GM21367 (cell line): ENCODE results near the gene NHS.

Experiments used
- ATAC-seq: cut with Tn5 transposase; IDR thresholded peaks from one replicate; pipeline ENCODE4 v1.9.1; 2021; ENCODE audit not compliant: unreplicated experiment

NHS gene

GRCh38 chrX:17581641-17582040, 206.6 kb downstream of the NHS start:
- ATAC-seq = no peak

- ATAC-seq = no peak
These were observed 209.3 kb downstream of the NHS start for GRCh38 chrX:17584248-17584681.

- ATAC-seq = no peak
These were observed 210.0 kb downstream of the NHS start for GRCh38 chrX:17585006-17585405.

DNA sequence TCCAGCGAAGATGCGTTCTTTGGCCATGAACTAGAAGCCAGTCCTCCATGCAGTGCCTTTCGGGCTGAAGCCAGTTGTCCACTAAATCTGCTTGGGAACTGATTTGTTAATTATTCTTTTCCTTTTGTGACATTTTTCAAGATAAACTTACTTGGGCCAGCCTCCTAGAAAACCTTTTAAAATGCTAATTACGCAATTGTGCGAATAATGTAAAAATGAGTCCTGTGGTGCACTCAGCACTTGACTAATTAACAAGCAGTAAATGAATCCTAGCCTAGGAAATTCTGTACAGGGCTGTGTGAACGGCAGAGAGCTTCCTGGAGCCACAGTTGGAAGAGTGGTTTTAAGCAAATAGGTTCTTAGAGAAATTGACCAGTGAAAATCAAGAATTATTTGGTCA, 212.4 kb downstream of the NHS start:
- ATAC-seq = no peak

DNA sequence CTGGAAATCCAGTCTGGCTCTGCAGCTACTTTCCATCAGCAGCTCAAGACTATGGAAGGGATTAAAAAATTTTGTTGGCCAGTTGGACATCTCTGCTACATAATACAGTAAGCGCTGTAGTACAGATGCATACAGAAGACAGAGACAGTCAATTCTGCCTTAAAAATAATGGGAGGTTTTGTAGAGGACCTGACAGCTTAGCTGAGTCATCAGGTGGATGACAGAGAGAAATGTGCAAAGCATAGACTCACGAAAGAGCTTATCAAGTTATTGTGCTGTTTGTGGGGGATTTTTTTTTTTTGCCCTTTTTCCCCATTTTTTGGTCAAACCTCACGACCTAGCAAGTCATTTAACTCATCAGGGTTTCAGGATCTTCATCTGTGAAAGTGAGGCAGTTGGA, 213.3 kb downstream of the NHS start:
- no peak for ATAC-seq

GRCh38 chrX:17590892-17591740, 216.1 kb downstream of the NHS start:
- ATAC-seq = no peak

DNA sequence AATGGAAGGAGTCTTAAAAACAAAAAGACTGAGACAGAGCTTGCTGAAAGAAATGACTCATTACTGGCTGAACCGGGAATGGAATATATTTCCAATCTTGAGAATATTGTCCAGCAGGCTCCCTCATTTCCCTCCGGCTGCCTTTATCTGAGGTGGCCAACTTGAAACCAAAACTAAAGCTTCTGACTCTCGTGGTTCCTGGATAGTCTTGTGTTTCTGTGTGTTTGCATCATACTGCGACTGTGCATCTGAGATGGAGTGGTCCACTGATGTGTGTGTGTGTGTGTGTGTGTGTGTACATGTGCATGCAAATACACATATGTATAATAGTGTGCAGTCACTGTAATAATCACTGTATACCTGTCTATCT, 216.7 kb downstream of the NHS start:
- no peak for ATAC-seq

- ATAC-seq = no peak
These were observed 217.1 kb downstream of the NHS start for GRCh38 chrX:17592117-17592516.

DNA sequence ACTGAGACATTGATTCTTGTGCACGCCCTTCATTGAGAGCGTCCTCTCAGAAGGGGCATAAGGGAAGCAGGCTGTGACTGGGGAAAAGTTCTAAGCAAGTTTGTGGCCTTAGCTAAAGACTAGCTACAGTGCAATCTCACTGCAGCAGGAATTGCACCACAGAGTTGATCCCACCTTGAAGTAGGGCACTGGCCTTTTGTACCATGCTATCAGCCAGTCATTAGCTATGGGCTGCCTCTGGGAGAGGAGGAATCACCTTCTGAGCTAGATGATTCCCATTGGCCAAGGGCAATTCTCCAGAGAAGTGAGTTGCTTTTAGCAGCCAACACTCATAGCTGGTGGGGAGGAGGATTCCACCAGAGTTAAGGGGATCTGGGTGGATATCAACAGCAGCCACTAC, 219.7 kb downstream of the NHS start:
- ATAC-seq = no peak

- ATAC-seq = no peak
These were observed 220.5 kb downstream of the NHS start for GRCh38 chrX:17595456-17596035.

DNA sequence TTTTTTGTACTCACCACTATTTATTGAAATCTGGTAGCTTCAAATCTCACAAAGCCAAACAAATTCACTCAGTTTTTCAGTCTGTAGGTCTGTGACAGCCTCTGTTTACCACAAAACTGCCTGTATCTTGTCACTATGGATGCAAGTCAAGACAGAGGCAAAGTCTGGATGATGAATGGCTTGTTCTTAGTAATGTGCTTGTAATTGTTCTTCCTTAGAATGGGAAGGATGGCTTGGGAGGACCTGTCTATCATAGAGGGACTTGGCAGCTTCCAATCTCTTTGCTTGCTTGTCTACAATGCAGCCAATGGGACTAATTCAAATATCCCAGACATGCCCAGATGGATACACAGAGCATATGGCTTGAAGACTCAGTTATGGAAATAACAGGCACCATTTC, 221.1 kb downstream of the NHS start:
- no peak for ATAC-seq

- no peak for ATAC-seq
These were observed 221.7 kb downstream of the NHS start for GRCh38 chrX:17596546-17597205.

- no peak for ATAC-seq
These were observed 222.3 kb downstream of the NHS start for GRCh38 chrX:17597327-17597726.

DNA sequence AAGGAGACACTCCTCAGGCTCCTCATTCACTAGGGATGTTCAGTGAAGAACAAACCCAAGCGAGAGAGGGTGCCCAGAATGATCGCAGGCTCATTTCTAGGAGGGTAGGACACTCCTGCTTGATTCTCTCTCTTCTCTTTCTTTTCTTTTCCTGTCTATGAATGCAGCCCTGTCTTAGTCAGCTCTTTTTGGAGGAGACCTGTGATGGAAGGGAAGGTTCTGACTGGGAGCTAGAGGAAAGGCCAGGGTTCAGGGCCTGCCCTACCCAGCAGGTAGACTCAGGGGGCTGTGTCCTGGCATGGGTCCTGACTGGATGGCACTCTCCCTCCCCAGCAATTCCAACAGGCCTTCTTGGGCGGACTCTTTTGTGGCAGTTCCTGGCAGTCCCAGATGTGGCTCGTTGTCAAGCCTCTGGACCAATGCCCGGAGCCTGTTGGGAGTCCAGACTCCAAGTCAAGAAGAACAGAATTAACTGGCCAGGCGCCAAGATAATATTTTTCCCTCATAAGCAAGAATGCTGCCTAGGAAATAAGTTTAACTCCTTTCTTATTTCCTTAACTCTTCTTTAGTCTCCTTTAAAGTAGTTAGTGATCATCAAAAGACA, 222.9 kb downstream of the NHS start:
- ATAC-seq = no peak

DNA sequence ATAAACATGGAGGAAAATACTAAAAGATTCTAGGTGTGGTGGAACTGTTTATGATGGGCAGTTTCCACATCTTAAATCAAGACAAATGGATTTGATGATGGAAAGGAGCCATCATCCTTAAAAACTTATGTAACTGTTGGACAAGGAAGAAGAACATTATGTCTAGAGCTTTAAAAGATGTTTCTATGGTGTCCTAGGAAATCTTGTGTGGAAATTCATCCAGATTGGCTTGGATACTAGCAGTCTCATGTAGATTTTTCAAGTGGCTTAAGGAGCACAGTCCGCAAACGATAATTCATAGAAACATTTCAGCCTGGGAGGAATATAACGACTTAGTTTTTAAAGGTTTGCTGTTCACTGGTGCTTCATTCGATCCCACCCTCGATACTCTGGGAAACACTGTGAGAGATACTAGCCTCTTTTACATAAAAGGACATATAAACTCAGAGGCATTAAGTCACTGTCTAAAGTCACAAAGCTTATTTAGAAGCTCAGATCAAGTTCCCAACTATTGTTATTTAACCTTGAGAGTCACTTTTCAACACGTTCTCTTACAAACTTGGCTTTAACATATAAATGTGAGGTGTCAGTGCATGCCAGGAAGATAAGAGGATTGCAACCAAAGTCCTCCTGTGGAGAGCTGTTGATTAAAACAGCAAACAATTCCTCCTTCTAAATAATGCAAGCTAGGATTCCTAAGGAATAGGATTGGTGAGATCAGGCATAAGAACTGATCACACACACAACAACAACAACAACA, 226.6 kb downstream of the NHS start:
- no peak for ATAC-seq

DNA sequence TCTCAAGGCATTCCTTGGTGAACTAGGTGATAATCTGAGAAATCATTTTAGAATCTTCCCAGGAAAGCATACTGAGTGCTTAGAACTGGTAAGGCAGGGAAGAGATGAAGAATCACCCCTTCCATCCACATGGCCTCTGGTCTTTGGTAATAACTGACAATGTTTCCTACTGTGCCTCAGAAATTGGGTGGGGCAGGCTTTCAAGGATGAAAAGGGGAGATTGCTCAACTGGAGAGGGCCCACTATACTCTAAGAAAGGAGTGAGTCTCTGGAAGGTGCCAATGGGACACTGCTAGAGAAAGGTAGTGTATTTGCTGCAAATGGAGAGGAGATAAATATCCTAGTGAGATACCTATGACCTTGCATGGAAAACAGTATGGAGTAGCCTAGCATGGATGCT, 227.2 kb downstream of the NHS start:
- ATAC-seq = no peak

DNA sequence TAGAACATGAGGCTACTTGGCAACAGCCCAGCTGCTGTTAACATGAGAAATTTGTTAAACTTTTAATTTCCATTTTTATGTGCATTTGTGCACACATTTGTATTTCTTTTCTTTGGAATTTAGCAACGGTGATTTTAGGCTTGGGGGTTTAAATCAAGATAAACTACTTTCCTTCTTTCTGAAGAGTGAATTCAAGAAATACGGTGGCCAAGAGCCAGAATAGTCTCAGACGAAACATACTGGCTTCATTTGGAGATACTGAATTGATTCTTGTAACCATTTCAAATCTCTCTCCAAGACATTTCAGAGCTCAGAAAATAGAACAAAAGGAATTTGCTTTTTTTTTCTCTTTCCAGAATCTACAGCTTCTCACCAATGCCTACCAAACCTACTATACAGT, 228.2 kb downstream of the NHS start:
- ATAC-seq = no peak

DNA sequence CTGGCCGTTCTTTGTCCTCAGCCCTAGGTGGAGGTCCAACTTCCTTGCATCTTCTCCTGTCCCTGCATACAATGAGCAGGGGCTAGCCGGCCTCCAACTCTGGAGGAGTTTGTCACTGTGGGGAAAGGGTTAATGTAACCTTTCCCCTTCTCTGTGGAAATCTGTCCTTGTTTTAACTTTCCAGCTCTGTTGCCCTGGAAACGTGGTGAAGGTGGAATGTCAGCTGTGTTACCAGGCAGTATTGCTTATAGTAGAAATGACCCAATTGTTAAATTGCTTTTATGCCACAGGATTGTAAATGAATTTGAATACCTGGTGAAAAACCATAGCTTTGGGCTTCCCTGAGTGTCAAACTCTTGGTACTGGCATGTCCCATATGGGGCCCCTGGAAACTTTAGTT, 230.7 kb downstream of the NHS start:
- ATAC-seq = no peak

GRCh38 chrX:17606231-17606630, 231.2 kb downstream of the NHS start:
- ATAC-seq = no peak

DNA sequence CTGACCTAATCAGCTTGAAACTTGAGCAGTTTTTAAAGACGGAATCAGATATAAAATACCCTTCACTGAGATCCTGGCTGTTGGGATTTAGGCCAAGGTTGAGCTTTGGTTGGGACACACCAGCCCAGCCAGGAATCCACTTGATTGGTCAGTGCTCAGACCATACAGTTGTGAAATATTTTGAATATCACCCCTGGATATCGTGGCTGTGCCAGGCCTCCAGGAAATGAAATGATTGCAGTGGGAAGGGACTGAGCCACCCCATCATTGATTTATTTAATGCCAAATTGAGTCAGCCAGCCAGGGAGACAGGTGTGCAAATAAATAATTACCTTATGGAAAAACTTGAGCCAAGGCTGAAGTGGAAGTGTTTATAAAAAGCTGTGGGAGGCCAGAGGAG, 233.9 kb downstream of the NHS start:
- no peak for ATAC-seq

DNA sequence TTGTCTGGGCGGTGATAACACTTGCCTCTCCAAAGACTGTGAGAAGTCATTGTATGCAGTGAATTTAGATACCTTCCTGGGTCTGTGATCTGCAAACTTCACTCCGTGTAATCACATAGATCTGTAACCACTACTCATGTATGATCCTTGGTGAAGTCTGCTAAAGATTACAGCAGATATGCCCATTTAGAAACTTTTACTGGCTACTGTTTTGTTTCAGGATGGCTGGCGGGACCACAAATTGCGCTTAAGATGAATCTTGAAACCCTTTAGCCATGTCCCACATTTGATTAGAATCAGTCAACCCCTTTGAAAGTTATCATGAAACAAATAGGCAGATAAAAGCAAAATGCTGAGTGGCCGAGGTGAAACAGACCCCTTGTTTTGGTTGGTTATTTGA, 235.8 kb downstream of the NHS start:
- ATAC-seq = no peak
